ENCODE results near the gene PLCZ1. TPM values are rescaled to one million over a fixed set of nuclear protein-coding genes. Genes with fewer than 3 reads are reported as not detected.

The PLCZ1 gene
- total RNA-seq, 2 donors from 2014 or later, result not detected

- intact Hi-C loops (cut with DNase I, micrococcal nuclease), result no loop called here
- DNase-seq (no peak), ATAC-seq (no peak)
Observed at GRCh38 chr12:18646286-18646890, 91.4 kb downstream of the PLCZ1 start.

GRCh38 chr12:18644564-18644963, 93.2 kb downstream of the PLCZ1 start:
- intact Hi-C loops (cut with DNase I, micrococcal nuclease), result no loop called here
- no peak for DNase-seq
- no peak for ATAC-seq

- no peak for DNase-seq
- intact Hi-C loops (cut with DNase I, micrococcal nuclease), result no loop called here
- no peak for ATAC-seq
Observed at GRCh38 chr12:18643681-18644080, 94.1 kb downstream of the PLCZ1 start.

- ATAC-seq, result no peak
- DNase-seq, result no peak
- intact Hi-C loops (cut with DNase I, micrococcal nuclease), result no loop called here
Observed at GRCh38 chr12:18640321-18640955, 97.4 kb downstream of the PLCZ1 start.

GRCh38 chr12:18634382-18634781, 103.4 kb downstream of the PLCZ1 start:
- ATAC-seq (no peak), DNase-seq (no peak)
- intact Hi-C loops (cut with DNase I, micrococcal nuclease), result no loop called here

Other genes starting within 250 kb of the PLCZ1 start
- gene CAPZA3, start 107 bp upstream of the PLCZ1 start, total RNA-seq, result not detected

Data from left colon (tissue), 2 donors.